Skin epidermis (tissue), 12 donors: ENCODE data around the gene PIMREG.
A peak's percentile ranks its signal among the peaks of the same experiment; 100 is the strongest.

Experiments
- H3K27ac ChIP-seq, 21 experiments: fragments of 200-600 bp; sonication (generic) in 11 of 21; one replicate each; pipeline ENCODE4 v1.5.0; 2020; ENCODE audit warnings: mild to moderate bottlenecking in 3 of 21, inconsistent platforms in 2 of 21, moderate library complexity in 2 of 21
- H3K4me3 ChIP-seq, 7 experiments: fragments of 200-600 bp; sonication (generic) in 2 of 7; one replicate each; pipeline ENCODE4 v1.5.0; 2020; ENCODE audit warnings: inconsistent platforms in 2 of 7, mild to moderate bottlenecking in 2 of 7, moderate library complexity in 1 of 7

The PIMREG gene

GRCh38 chr17:6443692-6444570 is at the start of gene PIMREG:
Gene PIMREG (plus strand): TSS chr17:6444455. CDS start chr17:6445111, 656 bp downstream.
- peak within 1 kb of the TSS in 15 of 21 experiments; percentile 8 to 73 (median 46) for H3K27ac ChIP-seq

GRCh38 chr17:6398955-6399354 is 45.3 kb upstream of the PIMREG start:
- H3K4me3 ChIP-seq, result no peak overlapping the region
- H3K27ac ChIP-seq, result no peak overlapping the region

More at GRCh38 chr17:6443692-6444570, at the start of gene PIMREG:
- peak within 1 kb of the TSS; percentile 32 to 58 (median 50) for H3K4me3 ChIP-seq

- Histone ChIP-seq H3K4me3 (no peak overlapping the region), H3K27ac (no peak overlapping the region)
These were observed 42.0 kb upstream of the PIMREG start for GRCh38 chr17:6402258-6402657.

- H3K27ac ChIP-seq, result no peak overlapping the region
- H3K4me3 ChIP-seq, result no peak overlapping the region
These were observed 36.0 kb upstream of the PIMREG start for GRCh38 chr17:6408276-6408675.

GRCh38 chr17:6408735-6409134 is 35.5 kb upstream of the PIMREG start:
- H3K4me3 ChIP-seq, result no peak overlapping the region
- no peak overlapping the region for H3K27ac ChIP-seq

GRCh38 chr17:6413065-6413464 is 31.2 kb upstream of the PIMREG start:
- H3K27ac ChIP-seq, result no peak overlapping the region

GRCh38 chr17:6415616-6416015 is 28.6 kb upstream of the PIMREG start:
- no peak overlapping the region for H3K4me3 ChIP-seq
- H3K27ac ChIP-seq, result no peak overlapping the region

More at GRCh38 chr17:6413065-6413464, 31.2 kb upstream of the PIMREG start:
- no peak overlapping the region for H3K4me3 ChIP-seq

GRCh38 chr17:6420173-6420641 is 24.0 kb upstream of the PIMREG start:
- Histone ChIP-seq H3K27ac (no peak overlapping the region), H3K4me3 (no peak overlapping the region)

- no peak overlapping the region for H3K4me3 ChIP-seq
- H3K27ac ChIP-seq, result no peak overlapping the region
These were observed 22.3 kb upstream of the PIMREG start for GRCh38 chr17:6421700-6422604.

GRCh38 chr17:6422654-6423241 is 21.5 kb upstream of the PIMREG start:
- Histone ChIP-seq H3K27ac (no peak overlapping the region), H3K4me3 (no peak overlapping the region)

GRCh38 chr17:6423931-6424330 is 20.3 kb upstream of the PIMREG start:
- H3K4me3 ChIP-seq, result no peak overlapping the region
- H3K27ac ChIP-seq, result no peak overlapping the region

- Histone ChIP-seq H3K4me3 (no peak overlapping the region), H3K27ac (no peak overlapping the region)
These were observed 18.8 kb upstream of the PIMREG start for GRCh38 chr17:6425407-6425806.

GRCh38 chr17:6426356-6427101 is 17.7 kb upstream of the PIMREG start:
- H3K4me3 ChIP-seq, result no peak overlapping the region
- H3K27ac ChIP-seq, result no peak overlapping the region

- Histone ChIP-seq H3K27ac (no peak overlapping the region), H3K4me3 (no peak overlapping the region)
These were observed 16.9 kb upstream of the PIMREG start for GRCh38 chr17:6427279-6427781.

GRCh38 chr17:6428207-6428965 is 15.9 kb upstream of the PIMREG start:
- no peak overlapping the region for H3K27ac ChIP-seq
- H3K4me3 ChIP-seq, result no peak overlapping the region

- no peak overlapping the region for H3K27ac ChIP-seq
- no peak overlapping the region for H3K4me3 ChIP-seq
These were observed 15.0 kb upstream of the PIMREG start for GRCh38 chr17:6429266-6429665.

GRCh38 chr17:6430769-6431168 is 13.5 kb upstream of the PIMREG start:
- no peak overlapping the region for H3K27ac ChIP-seq
- H3K4me3 ChIP-seq, result no peak overlapping the region

GRCh38 chr17:6435051-6435450 is 9.2 kb upstream of the PIMREG start, which contains the start of gene AIPL1:
Gene AIPL1 (minus strand): TSS chr17:6435121. CDS start chr17:6435104, 17 bp downstream.
- no peak within 1 kb of the TSS for H3K4me3 ChIP-seq

More at GRCh38 chr17:6435051-6435450, 9.2 kb upstream of the PIMREG start, which contains the start of gene AIPL1:
- no peak within 1 kb of the TSS for H3K27ac ChIP-seq
